Measurements from ENCODE around the gene SCAPER.
A peak's percentile ranks its signal among the peaks of the same experiment; 100 is the strongest.

DNA sequence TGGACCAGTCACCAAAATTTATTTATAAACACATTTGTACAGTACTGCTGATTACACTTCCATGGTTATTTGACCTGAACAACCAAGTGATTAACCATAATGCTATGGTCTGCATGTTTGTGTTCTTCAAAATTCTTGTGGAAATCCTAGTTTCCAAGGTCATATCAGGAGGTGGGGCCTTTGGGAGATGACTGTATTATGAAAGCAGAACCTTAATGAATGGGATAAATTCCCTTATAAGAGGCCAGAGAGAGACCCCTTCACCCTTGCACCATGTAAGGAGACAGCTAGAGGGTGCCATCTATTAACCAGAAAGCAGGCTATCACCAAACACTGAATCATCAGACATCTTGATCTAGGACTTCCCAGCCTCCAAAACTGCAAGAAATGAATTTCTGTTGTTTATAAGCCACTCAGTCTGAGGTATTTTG, 1.9 kb downstream of the SCAPER start:
- TF ChIP-seq, protein P1, sequence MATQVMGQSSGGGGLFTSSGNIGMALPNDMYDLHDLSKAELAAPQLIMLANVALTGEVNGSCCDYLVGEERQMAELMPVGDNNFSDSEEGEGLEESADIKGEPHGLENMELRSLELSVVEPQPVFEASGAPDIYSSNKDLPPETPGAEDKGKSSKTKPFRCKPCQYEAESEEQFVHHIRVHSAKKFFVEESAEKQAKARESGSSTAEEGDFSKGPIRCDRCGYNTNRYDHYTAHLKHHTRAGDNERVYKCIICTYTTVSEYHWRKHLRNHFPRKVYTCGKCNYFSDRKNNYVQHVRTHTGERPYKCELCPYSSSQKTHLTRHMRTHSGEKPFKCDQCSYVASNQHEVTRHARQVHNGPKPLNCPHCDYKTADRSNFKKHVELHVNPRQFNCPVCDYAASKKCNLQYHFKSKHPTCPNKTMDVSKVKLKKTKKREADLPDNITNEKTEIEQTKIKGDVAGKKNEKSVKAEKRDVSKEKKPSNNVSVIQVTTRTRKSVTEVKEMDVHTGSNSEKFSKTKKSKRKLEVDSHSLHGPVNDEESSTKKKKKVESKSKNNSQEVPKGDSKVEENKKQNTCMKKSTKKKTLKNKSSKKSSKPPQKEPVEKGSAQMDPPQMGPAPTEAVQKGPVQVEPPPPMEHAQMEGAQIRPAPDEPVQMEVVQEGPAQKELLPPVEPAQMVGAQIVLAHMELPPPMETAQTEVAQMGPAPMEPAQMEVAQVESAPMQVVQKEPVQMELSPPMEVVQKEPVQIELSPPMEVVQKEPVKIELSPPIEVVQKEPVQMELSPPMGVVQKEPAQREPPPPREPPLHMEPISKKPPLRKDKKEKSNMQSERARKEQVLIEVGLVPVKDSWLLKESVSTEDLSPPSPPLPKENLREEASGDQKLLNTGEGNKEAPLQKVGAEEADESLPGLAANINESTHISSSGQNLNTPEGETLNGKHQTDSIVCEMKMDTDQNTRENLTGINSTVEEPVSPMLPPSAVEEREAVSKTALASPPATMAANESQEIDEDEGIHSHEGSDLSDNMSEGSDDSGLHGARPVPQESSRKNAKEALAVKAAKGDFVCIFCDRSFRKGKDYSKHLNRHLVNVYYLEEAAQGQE (IDR thresholded peaks at IDR 0.05; ENCODE audit: insufficient replicate concordance, low read depth), result no peak
- TF ChIP-seq, protein P2, sequence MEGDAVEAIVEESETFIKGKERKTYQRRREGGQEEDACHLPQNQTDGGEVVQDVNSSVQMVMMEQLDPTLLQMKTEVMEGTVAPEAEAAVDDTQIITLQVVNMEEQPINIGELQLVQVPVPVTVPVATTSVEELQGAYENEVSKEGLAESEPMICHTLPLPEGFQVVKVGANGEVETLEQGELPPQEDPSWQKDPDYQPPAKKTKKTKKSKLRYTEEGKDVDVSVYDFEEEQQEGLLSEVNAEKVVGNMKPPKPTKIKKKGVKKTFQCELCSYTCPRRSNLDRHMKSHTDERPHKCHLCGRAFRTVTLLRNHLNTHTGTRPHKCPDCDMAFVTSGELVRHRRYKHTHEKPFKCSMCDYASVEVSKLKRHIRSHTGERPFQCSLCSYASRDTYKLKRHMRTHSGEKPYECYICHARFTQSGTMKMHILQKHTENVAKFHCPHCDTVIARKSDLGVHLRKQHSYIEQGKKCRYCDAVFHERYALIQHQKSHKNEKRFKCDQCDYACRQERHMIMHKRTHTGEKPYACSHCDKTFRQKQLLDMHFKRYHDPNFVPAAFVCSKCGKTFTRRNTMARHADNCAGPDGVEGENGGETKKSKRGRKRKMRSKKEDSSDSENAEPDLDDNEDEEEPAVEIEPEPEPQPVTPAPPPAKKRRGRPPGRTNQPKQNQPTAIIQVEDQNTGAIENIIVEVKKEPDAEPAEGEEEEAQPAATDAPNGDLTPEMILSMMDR (IDR thresholded peaks at IDR 0.05; ENCODE audit: insufficient read depth, low read length), result peak; percentile 9

Measured in HL-60 (cell line).